Measurements from ENCODE around the gene CLDN3.

DNA sequence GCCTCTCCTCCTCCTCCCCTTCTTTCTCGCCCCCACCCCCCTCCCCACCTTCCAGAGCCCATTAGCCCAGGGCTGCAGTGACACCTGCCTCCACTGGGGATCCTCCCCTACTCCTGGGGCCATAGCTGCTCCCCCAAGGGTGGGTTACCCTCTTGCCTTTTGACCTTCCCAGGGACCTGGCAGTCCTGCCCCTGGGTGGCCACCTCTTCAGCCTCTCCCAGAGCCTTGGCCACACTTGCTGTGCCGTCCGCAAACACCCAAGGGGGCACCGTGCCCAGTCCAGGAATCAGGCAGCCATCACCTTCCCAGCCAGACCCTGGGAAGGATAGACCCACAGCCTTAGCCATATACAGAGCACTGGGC, 40.9 kb upstream of the CLDN3 start:
- TF ChIP-seq, protein P1, sequence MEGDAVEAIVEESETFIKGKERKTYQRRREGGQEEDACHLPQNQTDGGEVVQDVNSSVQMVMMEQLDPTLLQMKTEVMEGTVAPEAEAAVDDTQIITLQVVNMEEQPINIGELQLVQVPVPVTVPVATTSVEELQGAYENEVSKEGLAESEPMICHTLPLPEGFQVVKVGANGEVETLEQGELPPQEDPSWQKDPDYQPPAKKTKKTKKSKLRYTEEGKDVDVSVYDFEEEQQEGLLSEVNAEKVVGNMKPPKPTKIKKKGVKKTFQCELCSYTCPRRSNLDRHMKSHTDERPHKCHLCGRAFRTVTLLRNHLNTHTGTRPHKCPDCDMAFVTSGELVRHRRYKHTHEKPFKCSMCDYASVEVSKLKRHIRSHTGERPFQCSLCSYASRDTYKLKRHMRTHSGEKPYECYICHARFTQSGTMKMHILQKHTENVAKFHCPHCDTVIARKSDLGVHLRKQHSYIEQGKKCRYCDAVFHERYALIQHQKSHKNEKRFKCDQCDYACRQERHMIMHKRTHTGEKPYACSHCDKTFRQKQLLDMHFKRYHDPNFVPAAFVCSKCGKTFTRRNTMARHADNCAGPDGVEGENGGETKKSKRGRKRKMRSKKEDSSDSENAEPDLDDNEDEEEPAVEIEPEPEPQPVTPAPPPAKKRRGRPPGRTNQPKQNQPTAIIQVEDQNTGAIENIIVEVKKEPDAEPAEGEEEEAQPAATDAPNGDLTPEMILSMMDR (IDR thresholded peaks at IDR 0.05) = no peak
- no peak for TF ChIP-seq POLR2A (IDR thresholded peaks at IDR 0.05)
- TF ChIP-seq POLR2AphosphoS5 (IDR thresholded peaks at IDR 0.05) = no peak
